ACC112 (cell line): ENCODE results near the gene GABRA4.

Experiments used
- H2AFZ ChIP-seq: fragments of 200-600 bp; sonication (generic); one replicate; pipeline ENCODE4 v1.6.0; 2017; ENCODE audit warnings: antibody characterized with exemption, low read length; ENCODE audit not compliant: unreplicated experiment
- H3K27ac ChIP-seq: fragments of 200-600 bp; sonication (generic); 2 replicates; pipeline ENCODE4 v1.5.1; 2014; ENCODE audit warnings: low read depth, mild to moderate bottlenecking, antibody characterized with exemption, low read length, moderate library complexity
- H3K27me3 ChIP-seq: fragments of 200-600 bp; sonication (generic); 2 replicates; pipeline ENCODE4 v1.6.1; 2014; ENCODE audit warnings: mild to moderate bottlenecking, antibody characterized with exemption, low read length, moderate library complexity, mixed read lengths; ENCODE audit not compliant: insufficient read depth
- H3K36me3 ChIP-seq: fragments of 200-600 bp; sonication (generic); 2 replicates; pipeline ENCODE4 v1.6.1; 2016; ENCODE audit warnings: mild to moderate bottlenecking, antibody characterized with exemption, low read length, moderate library complexity, mixed read lengths; ENCODE audit not compliant: insufficient read depth
- H3K4me1 ChIP-seq: fragments of 200-600 bp; sonication (generic); one replicate; pipeline ENCODE4 v1.6.1; 2016; ENCODE audit warnings: low read length, mixed read lengths; ENCODE audit not compliant: insufficient read depth, unreplicated experiment, control insufficient read depth
- H3K4me3 ChIP-seq: fragments of 200-600 bp; sonication (generic); 2 replicates; pipeline ENCODE4 v1.5.1; 2014; ENCODE audit warnings: mild to moderate bottlenecking, low read depth, low read length
- H3K79me2 ChIP-seq: fragments of 200-600 bp; sonication (generic); one replicate; pipeline ENCODE4 v1.6.0; 2016; ENCODE audit warnings: low read length; ENCODE audit not compliant: control insufficient read depth, unreplicated experiment, insufficient read depth

The GABRA4 gene

DNA sequence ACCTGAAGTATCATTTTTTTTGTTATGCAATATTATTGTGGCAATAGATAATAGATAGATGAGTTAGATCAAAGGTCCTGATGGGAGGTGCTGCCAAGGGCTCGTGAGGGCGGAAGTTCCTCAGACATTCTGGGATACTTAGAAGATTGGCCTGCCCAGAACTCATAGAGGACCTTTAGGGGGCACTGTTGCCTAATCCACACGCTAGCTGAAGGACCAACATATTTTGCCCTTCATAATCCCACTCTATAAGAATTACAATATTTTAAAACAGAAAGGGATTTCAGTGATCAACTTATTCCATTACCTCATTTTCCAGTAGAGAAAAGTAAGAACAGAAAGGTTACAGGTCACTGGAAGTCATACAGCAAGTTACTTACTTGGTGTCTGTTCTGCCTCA is 61.4 kb downstream of the GABRA4 start:
- H3K4me1 ChIP-seq, result no peaks in the 10 kb centered on the region
- no peak overlapping the region for H3K27ac ChIP-seq
- no peak overlapping the region for H3K4me3 ChIP-seq
- no peak overlapping the region for H2AFZ ChIP-seq
- H3K79me2 ChIP-seq, result no peaks in the 10 kb centered on the region
- no peaks in the 10 kb centered on the region for H3K36me3 ChIP-seq
- peaks cover 85% of the 10 kb centered on the region for H3K27me3 ChIP-seq

DNA sequence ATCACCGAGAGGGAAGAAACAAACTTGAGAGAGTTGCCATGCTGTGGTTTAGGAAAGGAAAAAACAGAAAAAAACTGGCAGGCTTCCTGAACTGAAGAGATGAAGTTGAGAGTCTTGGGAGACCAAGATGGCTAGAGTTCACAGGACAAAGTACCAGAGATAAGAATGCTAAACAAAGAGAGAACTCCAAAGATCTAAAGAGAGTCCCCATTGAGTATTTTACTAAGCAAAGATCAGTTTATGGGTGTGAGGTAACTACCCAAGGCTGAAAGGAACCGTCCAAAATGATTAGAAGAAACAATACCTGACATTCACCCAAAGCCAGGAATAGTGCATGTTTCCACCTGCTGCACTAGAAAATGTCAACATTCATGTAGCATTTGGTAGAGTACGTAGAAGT is 62.5 kb downstream of the GABRA4 start:
- no peak overlapping the region for H2AFZ ChIP-seq
- peaks cover 88% of the 10 kb centered on the region for H3K27me3 ChIP-seq
- no peaks in the 10 kb centered on the region for H3K36me3 ChIP-seq

DNA sequence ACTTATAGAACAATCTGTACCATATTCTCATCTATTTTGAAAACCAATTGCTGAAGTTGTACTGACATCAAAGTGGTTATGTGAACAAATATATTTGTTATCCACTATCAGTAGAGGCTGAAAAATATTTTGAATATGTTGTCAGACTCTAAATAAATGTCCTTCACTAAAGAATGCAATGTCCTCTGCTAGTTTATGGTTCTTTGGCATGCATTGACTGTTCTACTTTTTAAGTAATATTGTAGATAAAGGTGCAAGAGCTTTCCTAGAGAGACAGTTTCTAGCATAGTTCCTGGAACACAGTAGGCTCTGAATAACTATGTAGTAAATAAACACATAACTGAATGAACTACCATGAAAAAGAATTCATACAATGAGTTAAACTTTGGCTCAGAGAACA is 66.2 kb downstream of the GABRA4 start:
- H3K36me3 ChIP-seq, result no peaks in the 10 kb centered on the region
- H3K4me1 ChIP-seq, result no peaks in the 10 kb centered on the region
- no peak overlapping the region for H2AFZ ChIP-seq
- H3K4me3 ChIP-seq, result no peak overlapping the region
- no peaks in the 10 kb centered on the region for H3K79me2 ChIP-seq
- no peak overlapping the region for H3K27ac ChIP-seq
- H3K27me3 ChIP-seq, result peaks cover 85% of the 10 kb centered on the region

More for the DNA sequence above, 62.5 kb downstream of the GABRA4 start:
- Histone ChIP-seq H3K79me2 (no peaks in the 10 kb centered on the region), H3K4me1 (no peaks in the 10 kb centered on the region), H3K27ac (no peak overlapping the region), H3K4me3 (no peak overlapping the region)

DNA sequence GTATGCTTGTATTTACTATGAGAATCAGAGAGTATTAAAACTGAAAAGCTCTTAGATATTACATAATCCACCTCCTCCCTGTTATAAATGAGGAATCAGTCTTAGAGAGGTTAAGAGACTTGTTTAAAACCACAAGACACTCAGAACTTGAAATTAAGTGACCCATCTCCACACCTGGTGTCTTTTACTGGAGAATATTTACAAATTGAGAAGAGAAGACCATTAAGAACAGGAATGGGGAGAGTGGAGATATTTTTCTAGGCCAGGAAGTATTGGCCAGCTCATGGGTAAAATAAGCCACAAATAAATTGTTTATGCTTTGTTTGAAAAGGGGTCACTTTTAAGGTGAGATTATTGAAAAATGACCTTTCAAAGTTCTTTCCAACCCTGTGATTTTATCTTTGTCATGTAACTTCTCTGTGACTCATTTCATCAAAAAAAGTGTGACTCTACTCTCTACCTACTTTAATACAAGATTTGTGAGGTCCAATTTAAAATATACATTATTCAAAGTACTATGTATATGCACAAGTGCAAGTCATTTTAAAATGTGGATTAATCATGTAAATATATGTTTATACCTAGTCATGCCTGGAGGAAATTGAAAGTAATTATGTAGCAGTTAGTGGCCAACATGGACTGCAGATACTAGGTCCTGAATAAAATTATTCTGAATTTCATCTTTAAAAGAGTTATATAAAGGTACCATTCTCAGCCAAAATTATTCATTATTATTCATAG is 68.4 kb downstream of the GABRA4 start:
- no peak overlapping the region for H2AFZ ChIP-seq
- H3K4me1 ChIP-seq, result no peaks in the 10 kb centered on the region
- H3K27me3 ChIP-seq, result peaks cover 81% of the 10 kb centered on the region
- no peak overlapping the region for H3K4me3 ChIP-seq
- H3K79me2 ChIP-seq, result no peaks in the 10 kb centered on the region
- no peaks in the 10 kb centered on the region for H3K36me3 ChIP-seq
- H3K27ac ChIP-seq, result no peak overlapping the region

DNA sequence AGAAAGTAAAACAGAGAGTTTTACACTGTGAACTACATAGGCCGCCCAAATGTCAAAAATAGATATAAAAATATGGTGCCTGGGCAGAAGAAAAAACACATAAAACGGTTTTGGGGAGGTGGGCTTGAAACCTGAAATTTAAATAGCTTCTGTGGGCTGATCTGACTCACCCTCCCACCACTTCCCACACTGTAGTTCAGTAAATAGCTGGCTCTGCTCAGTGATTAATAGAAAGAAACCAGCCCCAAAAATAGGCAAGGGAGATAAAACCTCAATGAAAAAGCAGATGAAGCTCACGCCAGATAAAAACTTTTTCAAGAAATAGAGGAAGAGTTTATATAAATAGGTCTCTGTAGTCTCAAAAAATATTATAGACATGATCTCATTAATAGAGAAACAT is 71.2 kb downstream of the GABRA4 start:
- Histone ChIP-seq H3K4me1 (no peaks in the 10 kb centered on the region), H2AFZ (no peak overlapping the region), H3K4me3 (no peak overlapping the region), H3K27ac (no peak overlapping the region), H3K36me3 (no peaks in the 10 kb centered on the region), H3K79me2 (no peaks in the 10 kb centered on the region), H3K27me3 (peaks cover 67% of the 10 kb centered on the region)

DNA sequence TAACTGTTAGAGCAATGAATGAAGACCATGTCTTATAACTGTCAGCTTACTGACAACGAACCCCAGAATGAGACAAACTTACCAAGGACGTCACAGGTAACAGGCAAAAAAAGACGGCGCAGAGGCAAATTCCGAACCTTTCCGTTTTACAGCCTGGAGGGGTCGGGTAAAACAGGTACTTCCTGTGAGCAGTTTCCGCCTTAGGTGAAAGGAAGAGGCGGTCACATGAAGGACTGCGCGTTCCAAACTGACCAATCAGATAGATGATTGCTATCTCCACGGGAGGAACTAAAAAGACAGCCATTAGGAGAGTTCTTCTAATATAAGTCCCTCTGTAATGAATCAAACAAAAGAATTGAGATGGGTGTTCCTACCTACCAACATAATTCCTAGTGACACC is 84.3 kb downstream of the GABRA4 start, which contains the start of gene COX7B2:
Gene COX7B2 (minus strand): TSS at position 168 of the 400 bp plus-strand sequence. CDS start 174,053 bp downstream, outside the sequence.
- no peak within 1 kb of the TSS for H3K4me3 ChIP-seq
- no peak within 1 kb of the TSS for H2AFZ ChIP-seq
- no peaks in the 10 kb centered on the region for H3K36me3 ChIP-seq
- H3K27ac ChIP-seq, result no peak within 1 kb of the TSS
- peaks cover 28% of the 10 kb centered on the region for H3K27me3 ChIP-seq
- no peaks in the 10 kb centered on the region for H3K79me2 ChIP-seq
- H3K4me1 ChIP-seq, result no peaks in the 10 kb centered on the region

DNA sequence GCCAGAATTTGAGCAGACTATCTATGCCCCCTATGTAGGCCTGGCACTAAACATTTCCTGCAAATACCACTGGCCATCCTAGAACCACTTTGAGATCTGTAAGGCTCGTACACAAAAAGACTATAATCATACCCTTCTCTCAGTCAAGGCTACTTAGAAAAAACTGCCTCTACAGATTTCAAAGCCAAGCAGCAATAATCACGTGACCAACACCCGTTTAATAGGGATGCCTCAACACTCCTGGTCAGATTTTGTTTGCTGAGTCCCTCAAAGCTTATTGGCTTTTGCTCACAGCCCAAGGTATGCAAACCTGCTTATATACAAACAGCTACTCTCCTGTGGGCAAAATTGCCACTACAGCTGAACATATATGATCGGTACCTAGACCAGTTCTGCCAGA is 85.2 kb downstream of the GABRA4 start:
- Histone ChIP-seq H2AFZ (no peak overlapping the region), H3K79me2 (no peaks in the 10 kb centered on the region), H3K36me3 (no peaks in the 10 kb centered on the region), H3K4me1 (no peaks in the 10 kb centered on the region), H3K4me3 (no peak overlapping the region), H3K27ac (no peak overlapping the region), H3K27me3 (peaks cover 38% of the 10 kb centered on the region)

DNA sequence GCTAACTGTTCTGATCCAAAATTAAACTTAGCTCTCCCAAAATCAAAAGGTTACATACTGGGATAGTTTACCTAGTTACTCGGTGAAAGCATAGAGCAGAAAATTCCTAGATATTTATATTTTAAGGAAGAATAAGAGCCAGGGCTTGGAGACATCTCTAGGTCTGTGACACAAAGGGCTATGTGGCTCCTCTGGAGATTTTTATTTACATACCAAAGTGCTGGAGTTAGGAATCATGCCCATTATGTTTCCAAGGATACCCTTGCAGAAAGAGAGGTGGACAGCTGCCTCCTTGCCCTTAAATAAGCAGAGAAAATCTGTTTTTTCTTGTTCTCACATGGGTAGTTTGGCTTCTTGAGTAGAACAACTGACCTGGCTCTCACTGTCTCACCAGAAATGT is 93.3 kb downstream of the GABRA4 start:
- Histone ChIP-seq H3K36me3 (no peaks in the 10 kb centered on the region), H3K27ac (no peak overlapping the region), H3K4me1 (no peaks in the 10 kb centered on the region)

DNA sequence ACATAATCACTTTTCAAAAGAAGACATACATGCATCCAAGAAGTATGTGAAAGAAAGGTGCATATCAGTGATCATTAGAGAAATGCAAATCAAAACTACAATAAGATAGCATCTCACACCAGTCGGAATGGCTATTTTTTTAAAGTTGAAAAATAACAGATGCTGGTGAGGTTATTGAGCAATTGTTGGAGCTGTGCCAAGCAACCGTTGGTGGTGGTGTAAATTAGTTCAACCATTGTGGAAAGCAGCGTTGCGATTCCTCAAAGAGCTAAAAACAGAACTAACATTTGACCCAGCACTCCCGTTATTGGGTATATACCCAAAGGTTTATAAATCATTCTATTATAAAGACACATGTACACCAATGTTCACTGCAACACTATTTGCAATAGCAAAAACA is 98.6 kb downstream of the GABRA4 start:
- Histone ChIP-seq H3K4me3 (no peak overlapping the region), H3K4me1 (no peaks in the 10 kb centered on the region), H3K27me3 (peaks cover 73% of the 10 kb centered on the region), H2AFZ (no peak overlapping the region), H3K79me2 (no peaks in the 10 kb centered on the region), H3K27ac (no peak overlapping the region), H3K36me3 (no peaks in the 10 kb centered on the region)

More for the DNA sequence above, 93.3 kb downstream of the GABRA4 start:
- Histone ChIP-seq H3K27me3 (peaks cover 68% of the 10 kb centered on the region), H3K4me3 (no peak overlapping the region), H3K79me2 (no peaks in the 10 kb centered on the region), H2AFZ (no peak overlapping the region)

DNA sequence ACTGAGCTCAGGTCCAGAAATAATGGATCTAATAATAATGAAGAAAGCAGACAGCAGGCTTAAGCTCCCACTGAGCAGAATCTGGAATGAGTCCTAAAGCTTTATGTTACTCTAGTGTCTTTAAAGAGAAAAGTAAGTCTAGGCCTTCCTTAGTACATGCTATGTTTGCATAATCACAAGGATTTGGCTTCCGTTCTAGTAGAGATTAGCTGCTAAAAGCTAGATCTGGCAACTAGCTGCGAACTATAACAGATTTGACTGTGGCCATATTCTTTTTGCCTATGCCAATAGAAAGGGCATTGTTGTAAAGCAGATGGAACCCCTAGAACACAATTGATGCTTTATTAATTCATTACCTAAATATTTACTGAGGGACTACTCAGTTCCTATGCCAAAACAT is 103.3 kb downstream of the GABRA4 start:
- no peaks in the 10 kb centered on the region for H3K4me1 ChIP-seq
- H2AFZ ChIP-seq, result no peak overlapping the region
- no peak overlapping the region for H3K4me3 ChIP-seq
- H3K36me3 ChIP-seq, result no peaks in the 10 kb centered on the region
- no peak overlapping the region for H3K27ac ChIP-seq
- no peaks in the 10 kb centered on the region for H3K79me2 ChIP-seq
- peaks cover 80% of the 10 kb centered on the region for H3K27me3 ChIP-seq

DNA sequence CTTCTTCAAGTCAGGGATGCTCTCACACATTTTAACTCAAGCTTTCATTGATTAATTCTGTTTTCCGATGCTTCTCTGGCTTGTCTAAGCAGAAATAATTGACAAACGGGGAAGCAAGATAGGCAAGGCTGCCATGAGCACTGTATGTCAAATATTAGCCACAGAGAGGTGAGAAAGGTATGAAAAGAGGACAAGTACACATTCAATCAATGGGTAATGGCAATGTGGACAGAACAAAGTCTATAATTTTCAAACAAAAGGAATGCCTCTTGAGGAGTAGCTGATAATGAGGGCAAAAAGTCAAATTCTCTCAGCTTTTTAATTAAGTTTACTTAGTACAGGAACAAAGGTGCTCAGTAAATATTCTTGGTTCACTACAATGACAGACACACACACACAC is 104.0 kb downstream of the GABRA4 start:
- Histone ChIP-seq H3K4me3 (no peak overlapping the region), H3K36me3 (no peaks in the 10 kb centered on the region), H3K79me2 (no peaks in the 10 kb centered on the region), H3K27ac (no peak overlapping the region), H3K4me1 (no peaks in the 10 kb centered on the region), H3K27me3 (peaks cover 86% of the 10 kb centered on the region), H2AFZ (no peak overlapping the region)
